Endodermal cell (in vitro differentiated cells): ENCODE measurements around the gene MCFD2. TPM values are rescaled to one million over a fixed set of nuclear protein-coding genes. Genes with fewer than 3 reads are reported as not detected.

Experiments used
- DNase-seq: peaks from one replicate; pipeline ENCODE4 v3.0.0-alpha.2; 2017
- H3K27ac ChIP-seq: 2 replicates; pipeline ENCODE4 v1.5.1; 2013; ENCODE audit warnings: mild to moderate bottlenecking, low read depth, low read length, moderate library complexity
- H3K27me3 ChIP-seq: 2 replicates; pipeline ENCODE4 v1.6.1; 2013; ENCODE audit warnings: mild to moderate bottlenecking, low read length, moderate library complexity; ENCODE audit not compliant: insufficient read depth, control insufficient read depth, poor library complexity, severe bottlenecking
- H3K36me3 ChIP-seq: 2 replicates; pipeline ENCODE4 v1.7.0; 2013; ENCODE audit warnings: mild to moderate bottlenecking, low read length, moderate library complexity; ENCODE audit not compliant: control insufficient read depth, insufficient read depth
- H3K4me1 ChIP-seq: one replicate; pipeline ENCODE4 v1.7.0; 2013; ENCODE audit warnings: low read length; ENCODE audit not compliant: control insufficient read depth, insufficient read depth
- H3K4me3 ChIP-seq: 2 replicates; pipeline ENCODE4 v1.5.1; 2013; ENCODE audit warnings: mild to moderate bottlenecking, low read length, moderate library complexity
- H3K9ac ChIP-seq: 2 replicates; pipeline ENCODE4 v1.6.1; 2013; ENCODE audit warnings: mild to moderate bottlenecking, low read length, moderate library complexity; ENCODE audit not compliant: poor library complexity, severe bottlenecking; ENCODE audit errors: extremely low read depth
- H3K9me3 ChIP-seq: 2 replicates; pipeline ENCODE4 v1.6.1; 2013; ENCODE audit warnings: mild to moderate bottlenecking, low read length, moderate library complexity; ENCODE audit not compliant: control insufficient read depth
- H3K27ac Mint-ChIP-seq: 2 replicates; pipeline ENCODE4 v1.8.0; 2020; ENCODE audit warnings: mixed read lengths
- H3K27me3 Mint-ChIP-seq: 2 replicates; pipeline ENCODE4 v1.8.0; 2021; ENCODE audit warnings: mild to moderate bottlenecking, mixed read lengths; ENCODE audit not compliant: insufficient read depth
- H3K36me3 Mint-ChIP-seq: 2 replicates; pipeline ENCODE4 v1.8.0; 2020; ENCODE audit warnings: low read depth, mixed read lengths
- H3K4me1 Mint-ChIP-seq: 2 replicates; pipeline ENCODE4 v1.8.0; 2020; ENCODE audit warnings: mixed read lengths
- H3K4me3 Mint-ChIP-seq: 2 replicates; pipeline ENCODE4 v1.8.0; 2020; ENCODE audit warnings: mild to moderate bottlenecking, moderate library complexity, mixed read lengths
- H3K9me3 Mint-ChIP-seq: 2 replicates; pipeline ENCODE4 v1.8.0; 2020; ENCODE audit warnings: mild to moderate bottlenecking, mixed read lengths
- CTCF ChIP-seq: fragments of 200-600 bp; sonication (generic); conservative IDR thresholded peaks from 2 replicates; pipeline ENCODE4 v1.5.0; 2021; ENCODE audit warnings: antibody characterized with exemption, mild to moderate bottlenecking
- WGBS, 2 experiments: methylation state at CpG; one replicate each; pipeline versions ENCODE4 v1.1.5 to v1.1.7; 2013; ENCODE audit warnings: missing lambda C conversion rate in 2 of 2, mixed read lengths in 1 of 2; ENCODE audit not compliant: insufficient coverage in 1 of 2, insufficient read length in 1 of 2; 5-methylcytosine and 5-hydroxymethylcytosine counted together
- total RNA-seq, 2 donors: library from RNA; stranded (reverse); fragmentation: NEBNext Ultra II Directional in 1 of 2; extraction: Animal tissue kit (Norgen Biotek cat#: 25700) in 1 of 2; gene quantifications; 2 replicates in 1 of 2; 3 replicates in 1 of 2; pipeline ENCODE4 v1.2.1, GENCODE V29; 2021

The MCFD2 gene
- total RNA-seq, 2 donors from 2014 or later = 82.4 to 82.9 TPM

DNA sequence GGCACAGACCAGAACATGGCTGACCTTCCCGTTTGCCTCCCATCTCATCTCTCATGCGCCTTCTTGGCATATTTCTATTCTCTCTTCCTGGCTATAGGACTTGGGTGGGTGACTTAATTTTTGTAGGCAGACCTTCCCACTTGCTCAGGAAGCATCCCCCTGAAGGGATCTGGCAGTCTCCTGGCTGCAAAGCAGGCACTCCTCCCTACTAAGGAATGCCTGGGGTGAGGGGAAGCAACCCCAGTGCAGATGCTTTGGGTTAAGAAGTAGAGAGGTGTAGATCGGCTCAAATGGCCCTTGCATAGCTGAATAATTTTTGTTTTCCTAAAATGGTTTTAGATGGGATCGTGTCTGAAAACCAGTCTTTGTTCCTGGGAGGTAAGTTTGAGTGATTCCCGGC, 17.6 kb downstream of the MCFD2 start:
- no peaks in the 10 kb centered on the region for H3K9me3 Mint-ChIP-seq

GRCh38 chr2:46893269-46893939, 22.2 kb downstream of the MCFD2 start:
- no peak overlapping the region for H3K4me3 Mint-ChIP-seq
- WGBS, 2 experiments = 91 to 95% methylated on average over 2 to 3 of the region's 3 CpGs
- no peak for DNase-seq

More for the DNA sequence above, 17.6 kb downstream of the MCFD2 start:
- no peaks in the 10 kb centered on the region for H3K27me3 Mint-ChIP-seq
- 86 to 100% methylated on average over 2 to 5 of the region's 5 CpGs for WGBS, 2 experiments
- TF ChIP-seq CTCF = no peak
- H3K36me3 ChIP-seq = peaks cover 6% of the 10 kb centered on the region
- peaks cover 11% of the 10 kb centered on the region for H3K36me3 Mint-ChIP-seq
- H3K4me3 Mint-ChIP-seq = no peak overlapping the region
- no peak overlapping the region for H3K27ac Mint-ChIP-seq
- H3K27ac ChIP-seq = no peak overlapping the region
- no peak overlapping the region for H3K4me3 ChIP-seq
- no peak for DNase-seq
- no peaks in the 10 kb centered on the region for H3K27me3 ChIP-seq
- peaks cover 9% of the 10 kb centered on the region for H3K9me3 ChIP-seq
- peaks cover 6% of the 10 kb centered on the region for H3K4me1 ChIP-seq
- no peak overlapping the region for H3K9ac ChIP-seq
- H3K4me1 Mint-ChIP-seq = peaks cover 11% of the 10 kb centered on the region

DNA sequence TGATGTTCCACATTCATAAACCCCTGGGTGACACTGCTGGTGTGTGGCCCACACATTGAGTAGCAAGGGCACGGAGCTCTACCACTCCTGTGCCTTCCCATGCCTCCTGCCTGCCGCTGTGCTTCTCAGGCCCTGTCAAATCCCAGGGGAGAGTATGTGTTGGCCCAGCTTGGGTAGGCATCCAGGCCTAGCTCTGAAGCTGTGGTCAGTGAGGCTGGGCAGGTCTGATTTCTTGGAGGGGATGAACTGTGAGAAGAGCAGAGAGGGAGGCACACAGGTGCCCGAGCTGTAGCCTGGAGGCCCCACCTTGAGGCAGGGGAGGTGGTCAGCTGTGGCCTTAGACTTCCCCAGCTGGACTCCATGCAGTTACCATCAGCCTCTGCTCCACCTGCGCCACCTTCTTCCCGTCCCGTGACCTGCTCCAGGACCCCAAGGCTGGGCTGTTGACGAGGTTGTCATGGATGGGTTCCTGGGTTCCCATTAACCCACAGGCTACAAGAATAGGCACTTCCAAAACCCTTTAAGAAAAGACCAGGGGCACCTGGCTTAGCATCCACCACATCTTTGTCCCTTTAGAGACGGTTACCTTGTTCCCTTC, 23.6 kb downstream of the MCFD2 start:
- no peaks in the 10 kb centered on the region for H3K4me1 ChIP-seq
- H3K27me3 Mint-ChIP-seq = no peaks in the 10 kb centered on the region
- H3K27ac Mint-ChIP-seq = no peak overlapping the region
- H3K4me3 ChIP-seq = no peak overlapping the region
- H3K9me3 Mint-ChIP-seq = no peaks in the 10 kb centered on the region
- H3K9ac ChIP-seq = no peak overlapping the region
- DNase-seq = no peak
- H3K36me3 ChIP-seq = no peaks in the 10 kb centered on the region
- no peak overlapping the region for H3K27ac ChIP-seq
- H3K36me3 Mint-ChIP-seq = no peaks in the 10 kb centered on the region
- no peaks in the 10 kb centered on the region for H3K4me1 Mint-ChIP-seq
- 93 to 97% methylated on average over 5 to 8 of the region's 8 CpGs for WGBS, 2 experiments
- H3K27me3 ChIP-seq = no peaks in the 10 kb centered on the region
- H3K4me3 Mint-ChIP-seq = no peak overlapping the region
- TF ChIP-seq CTCF = no peak
- H3K9me3 ChIP-seq = no peaks in the 10 kb centered on the region

More at GRCh38 chr2:46893269-46893939, 22.2 kb downstream of the MCFD2 start:
- no peaks in the 10 kb centered on the region for H3K27me3 ChIP-seq
- no peak overlapping the region for H3K9ac ChIP-seq
- H3K27me3 Mint-ChIP-seq = no peaks in the 10 kb centered on the region
- H3K27ac Mint-ChIP-seq = no peak overlapping the region
- H3K9me3 Mint-ChIP-seq = no peaks in the 10 kb centered on the region
- no peaks in the 10 kb centered on the region for H3K4me1 Mint-ChIP-seq
- H3K36me3 Mint-ChIP-seq = no peaks in the 10 kb centered on the region
- no peaks in the 10 kb centered on the region for H3K4me1 ChIP-seq
- TF ChIP-seq CTCF = no peak
- H3K4me3 ChIP-seq = no peak overlapping the region
- no peaks in the 10 kb centered on the region for H3K9me3 ChIP-seq
- no peak overlapping the region for H3K27ac ChIP-seq
- H3K36me3 ChIP-seq = no peaks in the 10 kb centered on the region
